H1 (cell line): ENCODE results near the gene GMPR. TPM values are rescaled to one million over a fixed set of nuclear protein-coding genes. Genes with fewer than 3 reads are reported as not detected.

Experiments
- CTCF ChIA-PET: fragments of 300-600 bp; sonication (Branson Sonifier 250); formaldehyde crosslinking; loops from one replicate; lab custom pipeline; 2021; ENCODE audit not compliant: partially characterized antibody; lab: Charles Lee
- POLR2A ChIA-PET: fragments of 300-600 bp; sonication (Branson Sonifier 250); formaldehyde crosslinking; loops from one replicate; lab custom pipeline; 2021; ENCODE audit warnings: inconsistent platforms; ENCODE audit not compliant: partially characterized antibody; lab: Charles Lee
- DNase-seq, 2 experiments: peaks; one replicate each; pipeline versions ENCODE4 v3.0.0 to v3.0.0-alpha.2; 2010 to 2022; ENCODE audit warnings: low spot score in 2 of 2, low read depth in 1 of 2, mixed read lengths in 1 of 2
- FAIRE-seq: peaks from 2 replicates; lab custom pipeline; 2011; peaks lifted over from hg19 to GRCh38; lab: Jason Lieb, UNC
- H2AFZ ChIP-seq: 2 replicates; pipeline ENCODE4 v1.8.1; 2012; ENCODE audit warnings: low read length, inconsistent platforms
- H2AK5ac ChIP-seq: 2 replicates; pipeline ENCODE4 v1.6.1; 2013; ENCODE audit warnings: low read depth, low read length
- H2BK120ac ChIP-seq: replicated peaks from 2 replicates; pipeline ENCODE3; 2013; ENCODE audit warnings: low read depth, low read length, inconsistent platforms
- H2BK12ac ChIP-seq: 2 replicates; pipeline ENCODE4 v1.6.1; 2013; ENCODE audit warnings: low read depth, low read length
- H2BK15ac ChIP-seq: 2 replicates; pipeline ENCODE4 v1.6.1; 2013; ENCODE audit warnings: low read length
- H2BK20ac ChIP-seq: 2 replicates; pipeline ENCODE4 v1.6.1; 2013; ENCODE audit warnings: low read length
- H2BK5ac ChIP-seq: 2 replicates; pipeline ENCODE4 v1.6.1; 2013; ENCODE audit warnings: low read depth, low read length
- H3K14ac ChIP-seq: 2 replicates; pipeline ENCODE4 v1.6.1; 2013; ENCODE audit warnings: inconsistent platforms; ENCODE audit not compliant: insufficient read length
- H3K18ac ChIP-seq: 2 replicates; pipeline ENCODE4 v1.6.1; 2013; ENCODE audit warnings: low read length; ENCODE audit errors: extremely low read depth
- H3K23ac ChIP-seq: 2 replicates; pipeline ENCODE4 v1.6.1; 2013; ENCODE audit warnings: inconsistent platforms; ENCODE audit not compliant: insufficient read length
- H3K23me2 ChIP-seq: 2 replicates; pipeline ENCODE4 v1.6.1; 2013; ENCODE audit warnings: low read depth, low read length
- H3K27ac ChIP-seq: 2 replicates; pipeline ENCODE4 v1.6.1; 2011; ENCODE audit warnings: low read depth, low read length, inconsistent platforms
- H3K27me3 ChIP-seq, 4 experiments: replicated peaks in 1 of 4; 1 replicate in 1 of 4; 2 replicates in 3 of 4; pipeline versions ENCODE4 v1.6.1 to v1.8.1; 2011 to 2013; ENCODE audit warnings: low read length in 3 of 4, mild to moderate bottlenecking in 3 of 4, inconsistent platforms in 2 of 4, mixed read lengths in 2 of 4, moderate library complexity in 1 of 4; ENCODE audit not compliant: control insufficient read depth in 3 of 4, insufficient read depth in 3 of 4; ENCODE audit errors: extremely low read depth in 1 of 4
- H3K36me3 ChIP-seq, 4 experiments: 2 replicates each; pipeline versions ENCODE4 v1.6.1 to v1.8.1; 2011 to 2013; ENCODE audit warnings: mild to moderate bottlenecking in 4 of 4, low read length in 3 of 4, moderate library complexity in 2 of 4, control low read depth in 1 of 4, inconsistent platforms in 1 of 4; ENCODE audit not compliant: insufficient read depth in 4 of 4, control insufficient read depth in 2 of 4
- H3K4ac ChIP-seq: replicated peaks from 2 replicates; pipeline ENCODE3; 2013; ENCODE audit warnings: low read length, low read depth, mixed read lengths, inconsistent platforms; ENCODE audit not compliant: insufficient read length
- H3K4me1 ChIP-seq, 4 experiments: replicated peaks in 1 of 4; 1 replicate in 1 of 4; 2 replicates in 3 of 4; pipeline versions ENCODE4 v1.6.1 to v1.8.1; 2011 to 2013; ENCODE audit warnings: low read length in 3 of 4, inconsistent platforms in 2 of 4, mixed read lengths in 1 of 4; ENCODE audit not compliant: insufficient read depth in 4 of 4, control insufficient read depth in 3 of 4
- H3K4me2 ChIP-seq, 2 experiments: 2 replicates each; pipeline versions ENCODE4 v1.6.1 to v1.8.1; 2011 to 2013; ENCODE audit warnings: low read depth in 2 of 2, low read length in 2 of 2, control low read depth in 1 of 2, inconsistent platforms in 1 of 2, mild to moderate bottlenecking in 1 of 2; ENCODE audit not compliant: insufficient read depth in 1 of 2
- H3K4me3 ChIP-seq, 4 experiments: fragments of 200-600, 300-600 bp in 1 of 4; sonication (generic), shearing (Covaris generic), sonication (Bioruptor Twin) in 1 of 4; 2 replicates each; pipeline versions ENCODE4 v1.5.1 to v1.8.1; 2011 to 2016; ENCODE audit warnings: low read length in 4 of 4, low read depth in 3 of 4, control low read depth in 2 of 4, inconsistent platforms in 2 of 4, mild to moderate bottlenecking in 2 of 4, mixed read lengths in 1 of 4, moderate library complexity in 1 of 4; ENCODE audit not compliant: insufficient read depth in 2 of 4; ENCODE audit errors: extremely low read depth in 1 of 4
- H3K56ac ChIP-seq: replicated peaks from 2 replicates; pipeline ENCODE3; 2013; ENCODE audit warnings: low read depth, mild to moderate bottlenecking, mixed read lengths, low read length, inconsistent platforms; ENCODE audit not compliant: insufficient read length
- H3K79me1 ChIP-seq: 2 replicates; pipeline ENCODE4 v1.6.1; 2013; ENCODE audit warnings: low read depth, low read length, control low read depth
- H3K79me2 ChIP-seq, 2 experiments: 2 replicates each; pipeline versions ENCODE4 v1.6.1 to v1.8.1; 2012 to 2013; ENCODE audit warnings: low read length in 2 of 2, mild to moderate bottlenecking in 2 of 2, inconsistent platforms in 1 of 2; ENCODE audit not compliant: insufficient read depth in 2 of 2, control insufficient read depth in 1 of 2
- H3K9ac ChIP-seq, 4 experiments: replicated peaks in 1 of 4; 1 replicate in 1 of 4; 2 replicates in 3 of 4; pipeline versions ENCODE4 v1.6.1 to v1.8.1; 2011 to 2013; ENCODE audit warnings: low read depth in 3 of 4, low read length in 3 of 4, control low read depth in 2 of 4, mild to moderate bottlenecking in 2 of 4, moderate library complexity in 2 of 4, inconsistent platforms in 1 of 4; ENCODE audit errors: extremely low read depth in 1 of 4
- H3K9me3 ChIP-seq, 2 experiments: 2 replicates each; pipeline versions ENCODE4 v1.6.1 to v1.8.1; 2012 to 2013; ENCODE audit warnings: mild to moderate bottlenecking in 2 of 2, moderate library complexity in 2 of 2, control low read depth in 1 of 2, inconsistent platforms in 1 of 2, low read depth in 1 of 2, low read length in 1 of 2, mixed read lengths in 1 of 2; ENCODE audit not compliant: insufficient read depth in 2 of 2
- H4K20me1 ChIP-seq, 2 experiments: replicated peaks in 1 of 2; 2 replicates each; pipeline versions ENCODE3 to v1.8.1; 2011 to 2013; ENCODE audit warnings: inconsistent platforms in 2 of 2, low read length in 2 of 2, mild to moderate bottlenecking in 1 of 2; ENCODE audit not compliant: insufficient read depth in 2 of 2, control insufficient read depth in 1 of 2
- H4K5ac ChIP-seq: 2 replicates; pipeline ENCODE4 v1.6.1; 2013; ENCODE audit warnings: low read length, low read depth, mixed read lengths, inconsistent platforms; ENCODE audit not compliant: insufficient read length
- H4K8ac ChIP-seq: 2 replicates; pipeline ENCODE4 v1.8.0; 2013; ENCODE audit warnings: mild to moderate bottlenecking, moderate library complexity, low read length, inconsistent platforms; ENCODE audit not compliant: insufficient read depth; ENCODE audit errors: extremely low read depth
- H4K91ac ChIP-seq: replicated peaks from 2 replicates; pipeline ENCODE3; 2013; ENCODE audit warnings: low read length, mixed read lengths, inconsistent platforms; ENCODE audit not compliant: insufficient read length
- JUND ChIP-seq: IDR thresholded peaks from 2 replicates; pipeline ENCODE4 v1.6.1; 2011; ENCODE audit warnings: mild to moderate bottlenecking, improper control_type of control experiment, low read length
- MAFK ChIP-seq: IDR thresholded peaks from 2 replicates; pipeline ENCODE4 v1.6.1; 2012; ENCODE audit warnings: low read depth, mild to moderate bottlenecking, improper control_type of control experiment, low read length
- WGBS, 2 experiments: shearing (Covaris generic) in 1 of 2; methylation state at CpG; one replicate each; pipeline versions ENCODE4 v1.1.6 to v1.1.7; 2013 to 2015; ENCODE audit warnings: low lambda C conversion rate in 2 of 2, mixed read lengths in 2 of 2, inconsistent platforms in 1 of 2, low coverage in 1 of 2, missing lambda C conversion rate in 1 of 2; ENCODE audit not compliant: insufficient replicate concordance in 2 of 2, insufficient coverage in 1 of 2, insufficient read length in 1 of 2; ENCODE audit errors: extremely low coverage in 1 of 2, missing lambda C conversion rate in 1 of 2; 5-methylcytosine and 5-hydroxymethylcytosine counted together
- polyA plus RNA-seq, 7 experiments: library from polyadenylated mRNA; depleted of rRNA in 3 of 7; stranded (reverse) in 5 of 7; unstranded in 2 of 7; fragments of >200 nt in 5 of 7; fragments of 200-250 nt in 2 of 7; gene quantifications; 1 replicate in 5 of 7; 2 replicates in 1 of 7; 4 replicates in 1 of 7; pipeline versions ENCODE4 v1.2.1 to v1.2.3, GENCODE V29; 2011 to 2013; ENCODE audit warnings: missing spikeins in 2 of 7, mixed read lengths in 2 of 7
- total RNA-seq: library from RNA; stranded (reverse); fragmentation: NEBNext Ultra II Directional; extraction: Animal tissue kit (Norgen Biotek cat#: 25700); gene quantifications from 2 replicates; pipeline ENCODE4 v1.2.1, GENCODE V29; 2021

The GMPR gene
- total and polyA plus RNA-seq, 2 of the 8 experiments (the other 6 are each of a cell fraction or from before 2014, with no cell fraction given) = 0.99 to 1.2 TPM

GRCh38 chr6:16319813-16320532 is 81.6 kb downstream of the GMPR start:
- no peak for DNase-seq
- Histone ChIP-seq H3K23me2 (no peaks in the 10 kb centered on the region; the same call in 1 of the 2 replicates), H3K79me1 (no peaks in the 10 kb centered on the region; the same call in 1 of the 2 replicates), H4K91ac (no peak overlapping the region), H4K20me1 (no peaks in the 10 kb centered on the region), H3K9ac (no peak overlapping the region), H3K56ac (no peak overlapping the region), H3K4me1 (peaks cover 6 to 14% (median 12%) of the 10 kb centered on the region in 4 experiments), H2BK15ac (no peak overlapping the region), H4K5ac (no peak overlapping the region), H2BK5ac (0 out of 2 replicates have a peak overlapping the region, but pooled peaks have one; percentile 1), H3K4me3 (no peak overlapping the region), H3K14ac (no peak overlapping the region), H2BK20ac (no peak overlapping the region), H3K36me3 (no peaks in the 10 kb centered on the region), H2AK5ac (no peak overlapping the region), H3K18ac (peak overlapping the region; percentile 62; the same call in 1 of the 2 replicates), H2AFZ (no peak overlapping the region), H3K79me2 (no peaks in the 10 kb centered on the region), H3K4ac (no peak overlapping the region), H4K8ac (no peak overlapping the region), H2BK12ac (peak overlapping the region; percentile 3; the same call in 1 of the 2 replicates), H2BK120ac (no peak overlapping the region), H3K27ac (no peak overlapping the region), H3K23ac (no peak overlapping the region), H3K9me3 (no peaks in the 10 kb centered on the region), H3K4me2 (no peak overlapping the region; a peak in 1 of 4 replicates), H3K27me3 (no peaks in the 10 kb centered on the region)
- POLR2A ChIA-PET = no interaction called here
- CTCF ChIA-PET = interaction anchor here (1.0 to 2.9 kb wide), 5 partner anchors 11 to 43 kb away, joined by 4 to 10 read pairs (median 9); no protein-coding TSS in a partner anchor
- peak; percentile 44; the same call in 1 of the 2 replicates for TF ChIP-seq JUND
- no peak for TF ChIP-seq MAFK
- FAIRE-seq = no peak
- 79% methylated on average over 16 of the region's 16 CpGs; no CpG with 5 or more reads in 1 of the 2 experiments for WGBS, 2 experiments
